ENCODE measurements around the gene ALOX5AP.

Gene ALOX5AP

GRCh38 chr13:30715372-30715756, 20.0 kb upstream of the ALOX5AP start:
- no peak for DNase-seq

- no peak for DNase-seq
These were observed 19.5 kb upstream of the ALOX5AP start for GRCh38 chr13:30715837-30716236.

GRCh38 chr13:30718661-30719524, 16.4 kb upstream of the ALOX5AP start:
- DNase-seq = no peak

GRCh38 chr13:30719525-30719914, 15.8 kb upstream of the ALOX5AP start:
- DNase-seq = no peak

- DNase-seq = no peak
These were observed 15.0 kb upstream of the ALOX5AP start for GRCh38 chr13:30720172-30720869.

- no peak for DNase-seq
These were observed 13.4 kb upstream of the ALOX5AP start for GRCh38 chr13:30721936-30722335.

GRCh38 chr13:30722361-30722760, 13.0 kb upstream of the ALOX5AP start:
- no peak for DNase-seq

GRCh38 chr13:30724778-30725177, 10.6 kb upstream of the ALOX5AP start:
- DNase-seq = no peak

GRCh38 chr13:30725326-30726085, 9.8 kb upstream of the ALOX5AP start:
- DNase-seq = no peak

- DNase-seq = no peak
These were observed 9.2 kb upstream of the ALOX5AP start for GRCh38 chr13:30726192-30726591.

GRCh38 chr13:30727491-30728355, 7.6 kb upstream of the ALOX5AP start:
- DNase-seq = no peak

GRCh38 chr13:30729801-30730200, 5.5 kb upstream of the ALOX5AP start:
- DNase-seq = no peak

- DNase-seq = no peak
These were observed 4.8 kb upstream of the ALOX5AP start for GRCh38 chr13:30730526-30730925.

- no peak for DNase-seq
These were observed 3.8 kb upstream of the ALOX5AP start for GRCh38 chr13:30731361-30732045.

GRCh38 chr13:30732046-30732390, 3.3 kb upstream of the ALOX5AP start:
- no peak for DNase-seq

- no peak for DNase-seq
These were observed 904 bp upstream of the ALOX5AP start for GRCh38 chr13:30734439-30734838.

GRCh38 chr13:30735872-30736175, 481 bp downstream of the ALOX5AP start:
- DNase-seq = no peak

- DNase-seq = no peak
These were observed 1.3 kb downstream of the ALOX5AP start for GRCh38 chr13:30736461-30737320.

- no peak for DNase-seq
These were observed 2.4 kb downstream of the ALOX5AP start for GRCh38 chr13:30737511-30738337.

- DNase-seq = no peak
These were observed 3.3 kb downstream of the ALOX5AP start for GRCh38 chr13:30738526-30739236.

Measured in activated gamma-delta T cell (primary cell).